Sigmoid colon (tissue), 4 donors: ENCODE results near the gene CLK4.

Experiments
- POLR2AphosphoS5 ChIP-seq, 4 donors: sonication (generic); formaldehyde crosslinking; IDR thresholded peaks; one replicate each; pipeline ENCODE4 v1.6.1; 2017; ENCODE audit warnings: antibody characterized with exemption in 4 of 4
- TF ChIP-seq, protein P1 (sequence below), 4 experiments: fragments of 450-650 bp in 3 of 4; fragments of 200-600 bp in 1 of 4; IDR thresholded peaks; one replicate each; pipeline ENCODE4 v1.5.1; 2016 to 2019; ENCODE audit warnings: antibody characterized with exemption in 4 of 4, mild to moderate bottlenecking in 3 of 4, moderate library complexity in 2 of 4

DNA sequence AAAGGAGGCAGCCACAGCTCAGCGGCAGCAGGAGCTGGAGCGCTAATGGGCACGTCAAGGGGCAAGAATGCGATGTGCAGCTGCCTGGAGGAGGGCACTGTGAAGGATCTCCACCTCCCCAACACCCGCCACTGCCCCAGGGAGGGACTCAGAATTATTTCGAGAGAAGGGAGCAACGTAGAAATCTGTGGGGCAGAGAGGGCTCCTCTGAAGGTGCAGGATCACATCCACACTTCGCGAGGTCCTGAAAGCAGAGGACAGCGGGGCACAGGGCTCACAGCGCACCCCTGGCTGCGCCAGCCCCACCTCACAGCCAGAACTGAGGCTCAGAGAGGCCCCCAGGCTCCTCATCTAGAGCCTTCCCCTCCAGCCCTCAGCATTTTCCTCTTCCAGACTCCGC lies 44.6 kb downstream of the CLK4 start:
- TF ChIP-seq, protein P1, sequence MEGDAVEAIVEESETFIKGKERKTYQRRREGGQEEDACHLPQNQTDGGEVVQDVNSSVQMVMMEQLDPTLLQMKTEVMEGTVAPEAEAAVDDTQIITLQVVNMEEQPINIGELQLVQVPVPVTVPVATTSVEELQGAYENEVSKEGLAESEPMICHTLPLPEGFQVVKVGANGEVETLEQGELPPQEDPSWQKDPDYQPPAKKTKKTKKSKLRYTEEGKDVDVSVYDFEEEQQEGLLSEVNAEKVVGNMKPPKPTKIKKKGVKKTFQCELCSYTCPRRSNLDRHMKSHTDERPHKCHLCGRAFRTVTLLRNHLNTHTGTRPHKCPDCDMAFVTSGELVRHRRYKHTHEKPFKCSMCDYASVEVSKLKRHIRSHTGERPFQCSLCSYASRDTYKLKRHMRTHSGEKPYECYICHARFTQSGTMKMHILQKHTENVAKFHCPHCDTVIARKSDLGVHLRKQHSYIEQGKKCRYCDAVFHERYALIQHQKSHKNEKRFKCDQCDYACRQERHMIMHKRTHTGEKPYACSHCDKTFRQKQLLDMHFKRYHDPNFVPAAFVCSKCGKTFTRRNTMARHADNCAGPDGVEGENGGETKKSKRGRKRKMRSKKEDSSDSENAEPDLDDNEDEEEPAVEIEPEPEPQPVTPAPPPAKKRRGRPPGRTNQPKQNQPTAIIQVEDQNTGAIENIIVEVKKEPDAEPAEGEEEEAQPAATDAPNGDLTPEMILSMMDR (IDR thresholded peaks at IDR 0.05) = no peak
- no peak for TF ChIP-seq POLR2AphosphoS5 (IDR thresholded peaks at IDR 0.05)
